ENCODE measurements around the gene MYH10.

MYH10 gene

GRCh38 chr17:8606401-8606800 is 24.1 kb downstream of the MYH10 start:
- no peak for ATAC-seq
- TF ChIP-seq CSDC2 (CRISPR knock-in tag; IDR thresholded peaks at IDR 0.05) (no peak), OSR1 (CRISPR knock-in tag; IDR thresholded peaks at IDR 0.05) (no peak), SNAI2 (CRISPR knock-in tag; IDR thresholded peaks at IDR 0.05) (no peak), ISL1 (CRISPR knock-in tag; IDR thresholded peaks at IDR 0.05) (no peak), GLIS3 (CRISPR knock-in tag; IDR thresholded peaks at IDR 0.05) (no peak), PPARA (CRISPR knock-in tag; IDR thresholded peaks at IDR 0.05; ENCODE audit: borderline replicate concordance) (no peak)

GRCh38 chr17:8602679-8603078 is 27.8 kb downstream of the MYH10 start:
- ATAC-seq, result no peak
- TF ChIP-seq GLIS3 (CRISPR knock-in tag; IDR thresholded peaks at IDR 0.05) (no peak), TSHZ2 (CRISPR knock-in tag; IDR thresholded peaks at IDR 0.05) (no peak), ZNF70 (CRISPR knock-in tag; IDR thresholded peaks at IDR 0.05) (no peak), SNAI2 (CRISPR knock-in tag; IDR thresholded peaks at IDR 0.05) (no peak), ISL1 (CRISPR knock-in tag; IDR thresholded peaks at IDR 0.05) (no peak), CSDC2 (CRISPR knock-in tag; IDR thresholded peaks at IDR 0.05) (no peak), OSR1 (CRISPR knock-in tag; IDR thresholded peaks at IDR 0.05) (no peak), ZFP3 (CRISPR knock-in tag; IDR thresholded peaks at IDR 0.05) (no peak), POU6F1 (CRISPR knock-in tag; IDR thresholded peaks at IDR 0.05; ENCODE audit: borderline replicate concordance, low read depth) (no peak), PPARA (CRISPR knock-in tag; IDR thresholded peaks at IDR 0.05; ENCODE audit: borderline replicate concordance) (no peak), TOX (CRISPR knock-in tag; IDR thresholded peaks at IDR 0.05; ENCODE audit: borderline replicate concordance) (no peak), ZFP30 (CRISPR knock-in tag; IDR thresholded peaks at IDR 0.05) (no peak), PATZ1 (CRISPR knock-in tag; IDR thresholded peaks at IDR 0.05; ENCODE audit: borderline replicate concordance) (no peak), TCF4 (CRISPR knock-in tag; IDR thresholded peaks at IDR 0.05; ENCODE audit: borderline replicate concordance) (no peak), CREB5 (CRISPR knock-in tag; IDR thresholded peaks at IDR 0.05; ENCODE audit: low read depth) (no peak)

GRCh38 chr17:8599351-8600011 is 31.0 kb downstream of the MYH10 start:
- no peak for ATAC-seq
- TF ChIP-seq CSDC2 (CRISPR knock-in tag; IDR thresholded peaks at IDR 0.05) (no peak), ZNF8 (CRISPR knock-in tag; IDR thresholded peaks at IDR 0.05) (no peak), OSR1 (CRISPR knock-in tag; IDR thresholded peaks at IDR 0.05) (no peak), ISL1 (CRISPR knock-in tag; IDR thresholded peaks at IDR 0.05) (no peak), ARNTL (CRISPR knock-in tag; IDR thresholded peaks at IDR 0.05; ENCODE audit: borderline replicate concordance, low read depth) (no peak), SNAI2 (CRISPR knock-in tag; IDR thresholded peaks at IDR 0.05) (no peak), CREB5 (CRISPR knock-in tag; IDR thresholded peaks at IDR 0.05; ENCODE audit: low read depth) (no peak), ZFP30 (CRISPR knock-in tag; IDR thresholded peaks at IDR 0.05) (no peak), TOX (CRISPR knock-in tag; IDR thresholded peaks at IDR 0.05; ENCODE audit: borderline replicate concordance) (no peak), CSRNP3 (CRISPR knock-in tag; IDR thresholded peaks at IDR 0.05) (no peak), ESRRG (CRISPR knock-in tag; IDR thresholded peaks at IDR 0.05) (no peak), PATZ1 (CRISPR knock-in tag; IDR thresholded peaks at IDR 0.05; ENCODE audit: borderline replicate concordance) (no peak), ZNF565 (CRISPR knock-in tag; conservative IDR thresholded peaks at IDR 0.05; ENCODE audit: low read depth) (no peak), TCF4 (CRISPR knock-in tag; IDR thresholded peaks at IDR 0.05; ENCODE audit: borderline replicate concordance) (no peak), BACH2 (CRISPR knock-in tag; IDR thresholded peaks at IDR 0.05; ENCODE audit: borderline replicate concordance) (no peak), RARB (CRISPR knock-in tag; IDR thresholded peaks at IDR 0.05) (no peak), ZNF70 (CRISPR knock-in tag; IDR thresholded peaks at IDR 0.05) (no peak)
